H1 (cell line): ENCODE data around the gene SLFN12L. TPM values are rescaled to one million over a fixed set of nuclear protein-coding genes. Genes with fewer than 3 reads are reported as not detected.

Source experiments
- EGR1 ChIP-seq: IDR thresholded peaks from 2 replicates; pipeline ENCODE4 v1.6.1; 2011; ENCODE audit warnings: low read depth, low read length, borderline replicate concordance
- JUND ChIP-seq: IDR thresholded peaks from 2 replicates; pipeline ENCODE4 v1.6.1; 2011; ENCODE audit warnings: mild to moderate bottlenecking, improper control_type of control experiment, low read length
- POLR2AphosphoS5 ChIP-seq: IDR thresholded peaks from 2 replicates; pipeline ENCODE4 v1.6.1; 2011; ENCODE audit warnings: low read depth, low read length
- polyA plus RNA-seq, 7 experiments: library from polyadenylated mRNA; depleted of rRNA in 3 of 7; stranded (reverse) in 5 of 7; unstranded in 2 of 7; fragments of >200 nt in 5 of 7; fragments of 200-250 nt in 2 of 7; gene quantifications; 1 replicate in 5 of 7; 2 replicates in 1 of 7; 4 replicates in 1 of 7; pipeline versions ENCODE4 v1.2.1 to v1.2.3, GENCODE V29; 2011 to 2013; ENCODE audit warnings: missing spikeins in 2 of 7, mixed read lengths in 2 of 7
- total RNA-seq: library from RNA; stranded (reverse); fragmentation: NEBNext Ultra II Directional; extraction: Animal tissue kit (Norgen Biotek cat#: 25700); gene quantifications from 2 replicates; pipeline ENCODE4 v1.2.1, GENCODE V29; 2021

The SLFN12L gene
- total and polyA plus RNA-seq, 2 of the 8 experiments (the other 6 are each of a cell fraction or from before 2014, with no cell fraction given), result not detected

DNA sequence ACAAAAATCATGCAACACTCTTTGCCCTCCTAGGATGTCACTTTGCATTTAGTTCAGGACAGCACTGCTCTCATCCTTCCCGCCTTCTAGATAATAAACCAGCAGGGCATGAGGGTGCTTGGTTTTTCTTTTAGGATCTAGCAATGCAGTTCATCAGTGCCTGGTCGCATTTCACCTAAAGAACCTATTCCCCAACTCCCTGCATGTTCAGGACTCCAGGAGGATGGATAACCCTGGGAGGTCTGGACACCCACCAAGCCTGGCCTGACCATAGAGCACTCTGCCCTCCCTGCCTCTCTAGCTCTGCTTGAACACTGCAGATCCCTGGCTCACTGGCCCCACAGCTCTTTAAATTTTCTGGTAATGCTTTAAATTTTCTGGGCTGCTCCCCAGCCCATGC, 107.8 kb downstream of the SLFN12L start (continued):
- no peak for TF ChIP-seq EGR1
- no peak for TF ChIP-seq JUND
- no peak for TF ChIP-seq POLR2AphosphoS5
